Chondrocyte (in vitro differentiated cells): Measurements from ENCODE around the gene THAP12. TPM values are rescaled to one million over a fixed set of nuclear protein-coding genes. Genes with fewer than 3 reads are reported as not detected.
A peak's percentile ranks its signal among the peaks of the same experiment; 100 is the strongest.
"Not testable (repeated sequence)": the region's sequence is repeated elsewhere in the genome, so short reads cannot be mapped to it uniquely, and the experiment has no call there.

ENCODE experiments used
- DNase-seq: peaks from one replicate; pipeline ENCODE4 v3.0.0; 2021; ENCODE audit warnings: mixed read lengths, low spot score
- H3K27ac Mint-ChIP-seq: one replicate; pipeline ENCODE4 v1.8.0; 2021; ENCODE audit warnings: mild to moderate bottlenecking, moderate library complexity, mixed read lengths; ENCODE audit not compliant: unreplicated experiment
- H3K27me3 Mint-ChIP-seq: 2 replicates; pipeline ENCODE4 v1.8.0; 2021; ENCODE audit warnings: low read depth, mixed read lengths
- H3K36me3 Mint-ChIP-seq: 2 replicates; pipeline ENCODE4 v1.8.0; 2021; ENCODE audit warnings: low read depth, mixed read lengths
- H3K4me1 Mint-ChIP-seq: 2 replicates; pipeline ENCODE4 v1.8.0; 2021; ENCODE audit warnings: low read depth, mild to moderate bottlenecking, mixed read lengths
- H3K4me3 Mint-ChIP-seq: one replicate; pipeline ENCODE4 v1.8.0; 2021; ENCODE audit warnings: mild to moderate bottlenecking, moderate library complexity, mixed read lengths; ENCODE audit not compliant: unreplicated experiment
- H3K9me3 Mint-ChIP-seq: 2 replicates; pipeline ENCODE4 v1.8.0; 2021; ENCODE audit warnings: low read depth, mixed read lengths
- CTCF ChIP-seq: fragments of 200-600 bp; sonication (generic); IDR thresholded peaks from 2 replicates; pipeline ENCODE4 v1.5.0; 2021; ENCODE audit warnings: antibody characterized with exemption, mild to moderate bottlenecking, moderate library complexity
- total RNA-seq: library from RNA; stranded (reverse); gene quantifications from 3 replicates; pipeline ENCODE4 v1.2.1, GENCODE V29; 2021

The THAP12 gene
- total RNA-seq, 1 donor from 2014 or later, result 32.8 TPM

GRCh38 chr11:76415073-76415472 lies 34.1 kb upstream of the THAP12 start:
- no peak for TF ChIP-seq CTCF
- H3K4me1 Mint-ChIP-seq, result no peaks in the 10 kb centered on the region
- H3K27me3 Mint-ChIP-seq, result peaks cover 2% of the 10 kb centered on the region
- H3K9me3 Mint-ChIP-seq, result no peaks in the 10 kb centered on the region
- no peaks in the 10 kb centered on the region for H3K36me3 Mint-ChIP-seq
- H3K27ac Mint-ChIP-seq, result no peak overlapping the region
- no peak overlapping the region for H3K4me3 Mint-ChIP-seq
- no peak for DNase-seq

GRCh38 chr11:76410851-76411357 lies 30.0 kb upstream of the THAP12 start:
- H3K27me3 Mint-ChIP-seq, result no peaks in the 10 kb centered on the region
- H3K4me3 Mint-ChIP-seq, result no peak overlapping the region
- H3K36me3 Mint-ChIP-seq, result no peaks in the 10 kb centered on the region
- H3K4me1 Mint-ChIP-seq, result peaks cover 11% of the 10 kb centered on the region
- TF ChIP-seq CTCF, result no peak
- no peak overlapping the region for H3K27ac Mint-ChIP-seq
- H3K9me3 Mint-ChIP-seq, result no peaks in the 10 kb centered on the region
- no peak for DNase-seq

- no peaks in the 10 kb centered on the region for H3K27me3 Mint-ChIP-seq
- no peak for DNase-seq
- peaks cover 11% of the 10 kb centered on the region for H3K4me1 Mint-ChIP-seq
- H3K27ac Mint-ChIP-seq, result peak overlapping the region; percentile 53
- H3K9me3 Mint-ChIP-seq, result no peaks in the 10 kb centered on the region
- no peak for TF ChIP-seq CTCF
- no peaks in the 10 kb centered on the region for H3K36me3 Mint-ChIP-seq
- no peak overlapping the region for H3K4me3 Mint-ChIP-seq
Observed at GRCh38 chr11:76408171-76408965, 27.4 kb upstream of the THAP12 start.

DNA sequence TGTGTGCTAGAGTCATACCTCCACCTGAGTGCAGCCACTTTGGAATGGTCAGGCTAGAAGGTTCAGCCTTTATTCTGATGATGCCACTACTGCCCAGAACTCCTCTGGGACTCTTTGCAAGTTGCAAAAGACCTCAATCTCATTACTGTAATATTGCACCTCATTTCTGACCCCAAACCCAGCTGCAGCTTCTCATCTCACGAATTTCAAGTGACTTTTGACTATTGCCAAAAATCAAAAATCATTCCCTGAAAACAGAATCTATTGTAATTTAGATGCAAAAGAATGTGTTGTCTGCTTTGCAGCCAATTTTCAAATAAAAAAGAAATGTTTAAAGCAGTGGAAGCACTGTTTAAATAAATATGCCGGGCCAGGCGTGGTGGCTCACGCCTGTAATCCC lies 25.4 kb upstream of the THAP12 start:
- Mint-ChIP-seq H3K9me3 (no peaks in the 10 kb centered on the region), H3K36me3 (no peaks in the 10 kb centered on the region), H3K27me3 (no peaks in the 10 kb centered on the region), H3K4me1 (peaks cover 11% of the 10 kb centered on the region), H3K27ac (no peak overlapping the region), H3K4me3 (no peak overlapping the region)
- no peak for DNase-seq
- TF ChIP-seq CTCF, result no peak

DNA sequence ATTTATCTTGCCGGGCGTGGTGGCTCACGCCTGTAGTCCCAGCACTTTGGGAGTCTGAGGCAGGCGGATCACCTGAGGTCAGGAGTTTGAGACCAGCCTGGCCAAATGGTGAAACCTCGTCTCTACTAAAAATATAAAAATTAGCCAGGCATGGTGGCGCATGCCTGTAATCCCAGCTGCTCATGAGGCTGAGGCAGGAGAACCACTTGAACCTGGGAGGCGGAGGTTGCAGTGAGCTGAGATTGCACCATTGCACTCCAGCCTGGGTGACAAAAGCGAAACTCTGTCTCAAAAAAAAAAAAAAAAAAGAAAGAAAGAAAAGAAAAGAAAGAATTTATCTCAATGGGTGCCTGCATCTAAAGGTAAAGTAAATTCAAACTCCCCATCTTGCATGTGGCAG lies 20.6 kb upstream of the THAP12 start:
- not testable (repeated sequence) for H3K36me3 Mint-ChIP-seq, H3K27me3 Mint-ChIP-seq, H3K4me3 Mint-ChIP-seq, DNase-seq, H3K9me3 Mint-ChIP-seq, H3K4me1 Mint-ChIP-seq, H3K27ac Mint-ChIP-seq

DNA sequence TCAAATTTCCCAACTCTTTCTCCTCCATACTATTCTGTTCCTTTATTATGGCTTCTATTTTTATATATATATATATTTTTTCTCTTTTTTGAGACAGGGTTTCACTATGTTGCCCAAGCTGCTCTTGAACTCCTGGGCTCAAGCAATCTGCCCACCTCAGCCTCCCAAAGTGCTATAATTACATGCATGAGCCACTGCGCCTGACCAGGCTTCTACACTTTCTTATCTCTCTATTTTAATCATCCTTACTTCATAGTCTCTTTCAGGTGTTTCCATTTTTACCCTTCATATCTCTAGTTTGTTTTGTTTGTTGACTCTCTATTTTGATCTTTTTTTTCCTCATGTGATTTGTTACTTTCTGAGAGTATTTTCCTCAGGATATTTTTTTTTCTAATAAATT lies 20.0 kb upstream of the THAP12 start:
- Mint-ChIP-seq H3K4me3 (no peak overlapping the region), H3K27me3 (no peaks in the 10 kb centered on the region), H3K9me3 (no peaks in the 10 kb centered on the region), H3K4me1 (no peaks in the 10 kb centered on the region), H3K27ac (no peak overlapping the region), H3K36me3 (peaks cover 2% of the 10 kb centered on the region)
- no peak for TF ChIP-seq CTCF
- DNase-seq, result no peak
